Right lobe of liver (tissue), 6 donors: ENCODE measurements around the gene ATG4C. TPM values are rescaled to one million over a fixed set of nuclear protein-coding genes. Genes with fewer than 3 reads are reported as not detected.
"Not testable (repeated sequence)": the region's sequence is repeated elsewhere in the genome, so short reads cannot be mapped to it uniquely, and the experiment has no call there.

Source experiments
- ATAC-seq, 4 donors: fragments of 200-7000 bp; cut with Tn5 transposase; one replicate each; pipeline ENCODE4 v1.9.1; 2020; ENCODE audit warnings: mild to moderate bottlenecking in 4 of 4, moderate library complexity in 4 of 4
- DNase-seq, 3 donors: peaks; one replicate each; pipeline ENCODE4 v3.0.0-alpha.2; 2020
- H3K27ac ChIP-seq, 3 donors: fragments of 200-600 bp; one replicate each; pipeline ENCODE4 v1.8.0; 2022
- H3K27me3 ChIP-seq, 2 donors: fragments of 200-600 bp; one replicate each; pipeline ENCODE4 v1.8.0; 2022
- H3K36me3 ChIP-seq, 4 donors: fragments of 200-600 bp; sonication (generic) in 1 of 4; one replicate each; pipeline versions ENCODE4 v1.5.1 to v1.8.0; 2017 to 2022; ENCODE audit warnings: control low read depth in 1 of 4
- H3K4me1 ChIP-seq, 4 donors: fragments of 200-600 bp; sonication (generic) in 1 of 4; one replicate each; pipeline versions ENCODE4 v1.5.1 to v1.8.0; 2017 to 2022; ENCODE audit warnings: control low read depth in 1 of 4
- H3K4me3 ChIP-seq, 3 donors: fragments of 200-600 bp; one replicate each; pipeline ENCODE4 v1.8.0; 2022
- H3K9me3 ChIP-seq, 4 donors: fragments of 200-600 bp; sonication (generic) in 1 of 4; one replicate each; pipeline versions ENCODE4 v1.5.1 to v1.8.0; 2017 to 2022; ENCODE audit warnings: control low read depth in 1 of 4
- CTCF ChIP-seq, 4 donors: fragments of 200-600 bp in 3 of 4; fragments of 450-650 bp in 1 of 4; IDR thresholded peaks; one replicate each; pipeline versions ENCODE4 v1.5.1 to v1.8.0; 2016 to 2022; ENCODE audit warnings: antibody characterized with exemption in 4 of 4, mild to moderate bottlenecking in 2 of 4
- POLR2A ChIP-seq: fragments of 450-650 bp; IDR thresholded peaks from one replicate; pipeline ENCODE4 v1.6.1; 2017; ENCODE audit warnings: antibody characterized with exemption, mild to moderate bottlenecking
- WGBS: methylation state at CpG from one replicate; pipeline ENCODE4 v1.1.6; 2018; ENCODE audit warnings: low coverage, low lambda C conversion rate; ENCODE audit not compliant: insufficient coverage; ENCODE audit errors: missing lambda C conversion rate; 5-methylcytosine and 5-hydroxymethylcytosine counted together
- intact Hi-C, 2 donors: fragments of 100-400 bp; cut with DNase I; formaldehyde crosslinking; loops; one replicate each; pipeline versions ENCODE4 v1.11.2 to v1.14.1; 2022
- total RNA-seq, 6 experiments: library from RNA; depleted of rRNA in 2 of 6; stranded (reverse); fragments of >200 nt in 2 of 6; fragmentation: NEBNext Ultra II Directional in 3 of 6; extraction: Animal tissue kit (Norgen Biotek cat#: 25700) in 3 of 6; gene quantifications; one replicate each; pipeline versions ENCODE4 v1.1.0 to v1.2.4, GENCODE V29; 2016 to 2023
- donor health status: DM: no; HTN: yes; CAD: no.
- donor health status: DM: no; HTN: no; CAD: no.
- donor health status: DM: no; HTN: no; CAD: no.
- donor health status: DM: no; HTN: yes; CAD: no.
- donor health status: DM: no; HTN: yes; CAD: no.

The ATG4C gene
- total RNA-seq, 6 experiments from 2014 or later, result 3.8 to 10.1 (median 6.3) TPM

DNA sequence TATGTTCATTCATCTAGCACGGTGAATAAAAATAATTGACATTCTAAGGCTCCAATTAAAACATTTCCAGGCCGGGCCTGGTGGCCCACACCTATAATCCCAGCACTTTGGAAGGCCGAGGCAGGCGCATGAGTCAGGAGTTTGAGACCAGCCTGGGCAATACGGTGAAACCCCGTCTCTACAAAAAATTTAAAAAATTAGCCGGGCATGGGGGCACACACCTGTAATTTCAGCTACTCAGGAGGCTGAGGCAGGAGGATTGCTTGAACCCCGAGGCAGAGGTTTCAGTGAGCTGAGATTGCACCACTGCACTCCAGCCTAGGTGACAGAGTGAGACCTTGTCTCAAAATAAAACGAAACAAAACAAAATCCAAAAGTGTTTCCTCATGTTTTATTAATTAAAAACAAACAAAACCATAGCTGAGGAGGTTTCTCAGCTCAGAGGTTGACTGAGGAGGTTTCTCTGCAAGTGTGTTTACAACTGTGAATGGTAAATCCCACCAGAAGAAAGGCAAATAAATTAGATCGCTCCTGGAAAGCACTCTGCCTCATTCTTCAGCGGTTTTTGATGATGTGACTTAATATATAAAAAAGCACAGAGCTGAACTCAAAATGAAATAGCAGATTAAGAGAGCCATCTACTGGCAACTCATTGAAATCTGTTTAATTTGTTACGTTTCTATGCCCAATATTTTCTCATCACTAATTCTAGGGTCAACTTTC is 37.7 kb upstream of the ATG4C start:
- WGBS, result 61% methylated on average over 12 of the region's 12 CpGs
- Histone ChIP-seq H3K9me3 (no peaks in the 10 kb centered on the region), H3K36me3 (no peaks in the 10 kb centered on the region), H3K4me3 (peak overlapping the region in 1 of 3 donors; percentile 13), H3K27ac (peak overlapping the region in 2 of 3 donors; percentile 28 to 46), H3K4me1 (peaks cover 0 to 18% (median 4%) of the 10 kb centered on the region in 4 donors), H3K27me3 (no peaks in the 10 kb centered on the region)
- ATAC-seq (peak; percentile 84 to 94 (median 90)), DNase-seq (no peak)
- intact Hi-C loops, result no loop called here
- TF ChIP-seq CTCF (IDR thresholded peaks at IDR 0.05) (peak; percentile 57 to 68 (median 60)), POLR2A (no peak)

DNA sequence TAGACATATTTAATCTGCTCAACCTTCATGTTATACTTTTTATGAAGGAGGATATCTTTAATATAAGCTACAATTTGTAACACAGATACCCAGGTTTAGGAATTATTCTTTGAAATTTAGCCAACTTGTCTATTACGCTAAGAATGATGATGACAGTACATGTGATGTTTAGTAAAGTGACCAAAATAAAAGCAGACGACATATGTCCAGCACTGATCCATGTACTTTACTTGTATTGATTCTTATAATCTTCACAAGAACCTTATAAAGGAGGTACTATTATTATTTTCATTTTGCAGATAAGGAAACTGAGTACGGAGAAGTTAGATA is 37.2 kb upstream of the ATG4C start:
- 43% methylated on average over 3 of the region's 3 CpGs for WGBS
- TF ChIP-seq CTCF (IDR thresholded peaks at IDR 0.05) (no peak), POLR2A (no peak)
- intact Hi-C loops, result no loop called here

DNA sequence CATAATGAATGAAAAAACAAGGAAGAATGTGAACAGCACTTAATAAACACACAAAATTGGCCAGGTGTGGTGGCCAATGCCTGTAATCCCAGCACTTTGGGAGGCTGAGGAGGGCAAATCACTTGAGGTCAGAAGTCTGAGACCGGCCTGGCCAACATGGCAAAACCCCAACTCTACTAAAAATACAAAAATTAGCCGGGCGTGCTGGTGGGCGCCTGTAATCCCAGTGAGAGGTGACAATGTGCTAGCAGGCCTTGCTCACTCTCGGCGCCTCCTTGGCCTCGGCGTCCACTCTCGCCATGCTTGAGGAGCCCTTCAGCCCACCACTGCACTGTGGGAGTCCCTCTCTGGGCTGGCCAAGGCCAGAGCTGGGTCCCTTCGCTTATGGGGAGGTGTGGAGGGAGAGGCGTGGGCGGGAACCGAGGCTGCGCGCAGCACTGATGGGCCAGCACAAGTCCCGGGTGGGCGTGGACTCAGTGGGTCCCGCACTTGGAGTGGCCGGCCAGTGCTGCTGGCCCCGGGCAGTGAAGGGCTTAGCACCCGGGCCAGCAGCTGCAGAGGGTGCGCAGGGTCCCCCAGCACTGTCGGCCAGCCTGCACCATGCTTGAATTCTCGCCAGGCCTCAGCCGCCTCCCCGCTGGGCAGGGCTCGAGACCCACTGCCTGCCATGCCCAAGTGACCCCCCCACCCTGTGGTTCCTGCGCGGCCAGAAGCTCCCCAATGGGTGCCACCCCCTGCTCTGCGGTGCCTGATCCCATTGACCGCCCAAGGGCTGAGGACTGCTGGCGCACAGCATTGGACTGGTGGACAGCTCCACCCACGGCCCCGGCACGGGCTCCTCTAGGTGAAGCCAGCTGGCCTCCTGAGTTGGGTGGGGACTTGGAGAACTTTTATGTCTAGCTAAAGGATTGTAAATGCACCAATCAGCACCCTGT is 30.6 kb upstream of the ATG4C start:
- Histone ChIP-seq H3K36me3 (no peaks in the 10 kb centered on the region), H3K4me3 (no peak overlapping the region), H3K4me1 (no peaks in the 10 kb centered on the region), H3K27ac (no peak overlapping the region), H3K27me3 (no peaks in the 10 kb centered on the region), H3K9me3 (no peaks in the 10 kb centered on the region)
- WGBS, result no CpG with 5 or more reads among the region's 35 CpGs
- intact Hi-C loops, result no loop called here
- no peak for DNase-seq
- TF ChIP-seq POLR2A (no peak), CTCF (IDR thresholded peaks at IDR 0.05) (no peak)
- peak in 1 of 4 donors; percentile 31 for ATAC-seq

More for the DNA sequence above, 37.2 kb upstream of the ATG4C start:
- no peaks in the 10 kb centered on the region for H3K27me3 ChIP-seq
- H3K4me3 ChIP-seq, result no peak overlapping the region
- DNase-seq, result no peak
- H3K9me3 ChIP-seq, result no peaks in the 10 kb centered on the region
- no peak overlapping the region for H3K27ac ChIP-seq
- no peaks in the 10 kb centered on the region for H3K36me3 ChIP-seq
- no peak for ATAC-seq
- H3K4me1 ChIP-seq, result peaks cover 0 to 18% (median 4%) of the 10 kb centered on the region in 4 donors

DNA sequence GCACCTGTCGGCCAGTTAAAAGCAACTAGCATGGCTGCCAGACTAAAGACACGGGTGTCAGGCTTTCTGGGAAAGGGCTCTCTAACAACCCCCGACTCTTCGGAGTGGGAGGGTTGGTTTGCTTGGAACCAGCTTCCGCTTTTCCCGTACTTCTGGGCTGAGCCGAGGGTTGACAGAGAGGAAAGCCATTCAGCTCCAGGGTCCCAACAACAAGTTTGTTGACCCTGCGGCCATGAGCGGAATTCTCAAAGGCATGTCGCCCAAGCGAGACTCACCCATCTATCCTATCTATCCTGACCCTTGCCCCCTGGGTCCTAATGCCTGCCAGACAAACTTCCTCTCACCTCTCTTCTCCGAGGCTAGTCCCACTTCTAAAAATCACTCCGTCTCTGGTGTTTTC is 29.0 kb upstream of the ATG4C start:
- intact Hi-C loops, H3K36me3 ChIP-seq, DNase-seq, ATAC-seq, H3K9me3 ChIP-seq, H3K27ac ChIP-seq, H3K4me3 ChIP-seq, H3K4me1 ChIP-seq, H3K27me3 ChIP-seq: not testable (repeated sequence)
- WGBS, result 95% methylated on average over 7 of the region's 13 CpGs

DNA sequence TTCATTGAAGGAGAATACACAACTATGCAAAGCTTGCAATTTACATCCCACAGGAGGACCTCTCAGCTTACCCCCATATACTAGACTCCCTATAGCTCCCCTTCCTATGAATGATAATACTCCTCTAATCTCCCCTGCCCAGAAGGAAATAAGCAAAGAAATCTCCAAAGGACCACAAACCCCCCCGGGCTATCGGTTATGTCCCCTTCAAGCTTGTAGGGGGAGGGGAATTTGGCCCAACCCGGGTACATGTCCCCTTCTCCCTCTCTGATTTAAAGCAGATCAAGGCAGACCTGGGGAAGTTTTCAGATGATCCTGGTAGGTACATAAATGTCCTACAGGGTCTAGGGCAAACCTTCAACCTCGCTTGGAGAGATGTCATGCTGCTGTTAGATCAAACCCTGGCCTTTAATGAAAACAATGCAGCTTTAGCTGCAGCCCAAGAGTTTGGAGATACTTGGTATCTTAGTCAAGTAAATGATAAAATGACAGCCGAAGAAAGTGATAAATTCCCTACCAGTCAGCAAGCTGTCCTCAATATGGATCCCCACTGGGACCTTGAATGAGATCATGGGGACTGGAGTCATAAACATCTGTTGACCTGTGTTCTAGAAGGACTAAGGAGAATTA is 27.6 kb upstream of the ATG4C start:
- H3K4me3 ChIP-seq, H3K27ac ChIP-seq, ATAC-seq, DNase-seq, H3K9me3 ChIP-seq, intact Hi-C loops, H3K36me3 ChIP-seq, H3K4me1 ChIP-seq, H3K27me3 ChIP-seq: not testable (repeated sequence)
- WGBS, result 73% methylated on average over 2 of the region's 5 CpGs

DNA sequence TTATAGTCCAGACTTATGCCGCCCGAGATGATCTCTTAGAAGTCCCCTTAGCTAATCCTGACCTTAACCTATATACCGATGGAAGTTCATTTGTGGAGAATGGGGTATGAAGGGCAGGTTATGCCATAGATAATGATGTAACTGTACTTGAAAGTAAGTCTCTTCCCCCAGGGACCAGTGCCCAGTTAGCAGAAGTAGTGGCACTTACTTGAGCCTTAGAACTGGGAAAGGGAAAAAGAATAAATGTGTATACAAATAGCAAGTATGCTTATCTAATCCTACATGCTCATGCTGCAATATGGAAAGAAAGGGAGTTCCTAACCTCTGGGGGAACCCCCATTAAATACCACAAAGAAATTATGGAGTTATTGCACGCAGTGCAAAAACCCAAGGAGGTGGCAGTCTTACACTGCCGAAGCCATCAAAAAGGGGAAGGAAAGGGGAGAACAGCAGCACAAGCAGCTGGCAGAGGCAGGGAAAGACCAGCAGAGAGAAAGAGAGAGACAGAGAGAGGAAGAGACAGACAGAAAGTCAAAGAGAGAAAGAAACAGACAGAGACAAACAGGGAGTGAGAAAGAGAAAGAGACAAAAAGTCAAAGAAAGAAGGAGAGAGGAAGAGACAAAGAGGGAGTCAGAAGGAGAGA is 24.6 kb upstream of the ATG4C start:
- H3K27ac ChIP-seq, H3K27me3 ChIP-seq, H3K4me1 ChIP-seq, H3K9me3 ChIP-seq, H3K4me3 ChIP-seq, H3K36me3 ChIP-seq, intact Hi-C loops, DNase-seq, ATAC-seq: not testable (repeated sequence)
- WGBS, result 66% methylated on average over 5 of the region's 5 CpGs

- H3K36me3 ChIP-seq, H3K4me1 ChIP-seq, H3K27ac ChIP-seq, ATAC-seq, H3K9me3 ChIP-seq, H3K27me3 ChIP-seq, H3K4me3 ChIP-seq, intact Hi-C loops, DNase-seq: not testable (repeated sequence)
- 95% methylated on average over 5 of the region's 6 CpGs for WGBS
Observed at GRCh38 chr1:62760021-62760782, 23.7 kb upstream of the ATG4C start.
